ENCODE measurements around the gene TMEM236.

Gene TMEM236

DNA sequence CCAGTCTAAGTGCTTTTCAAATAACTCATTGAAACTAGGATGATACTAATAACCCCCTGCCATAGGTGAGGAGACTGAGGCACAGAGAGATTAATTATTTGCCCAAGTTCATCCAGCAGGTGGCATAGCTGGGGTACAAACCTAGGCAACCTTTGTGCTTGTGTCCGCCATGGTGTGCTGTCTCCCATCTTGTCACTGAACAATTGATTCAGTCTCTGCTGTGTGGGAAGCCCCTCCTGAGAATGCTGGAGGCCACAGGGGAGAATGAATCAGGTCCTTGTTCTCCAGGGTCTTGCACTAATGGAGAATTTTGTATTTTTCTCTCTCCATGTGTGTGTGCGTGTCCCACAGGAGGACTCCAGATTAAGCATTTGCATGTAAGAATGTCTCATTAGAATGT is 15.8 kb upstream of the TMEM236 start:
- Histone ChIP-seq H3K4me3 (ENCODE audit: low read length) (no peak overlapping the region), H2AFZ (ENCODE audit: low read length) (no peak overlapping the region), H3K9ac (ENCODE audit: low read length) (no peak overlapping the region), H3K27me3 (replicated peaks; ENCODE audit: insufficient read depth, low read length) (no peaks in the 10 kb centered on the region), H3K36me3 (replicated peaks; ENCODE audit: insufficient read depth, low read length) (no peaks in the 10 kb centered on the region), H3K79me2 (ENCODE audit: low read length) (no peaks in the 10 kb centered on the region), H3K4me2 (ENCODE audit: low read depth, low read length) (no peak overlapping the region), H3F3A (ENCODE audit: insufficient read depth, low read length) (no peaks in the 10 kb centered on the region), H3K27ac (ENCODE audit: low read length) (no peak overlapping the region), H3K9me2 (replicated peaks; ENCODE audit: insufficient read depth, low read length) (no peaks in the 10 kb centered on the region), H3K9me3 (replicated peaks; ENCODE audit: insufficient read depth, low read length) (no peaks in the 10 kb centered on the region), H3K4me1 (ENCODE audit: low read length) (peaks cover 9% of the 10 kb centered on the region), H4K20me1 (ENCODE audit: insufficient read depth, low read length) (no peaks in the 10 kb centered on the region)
- no peak for TF ChIP-seq EZH2 (optimal IDR thresholded peaks at IDR 0.05; ENCODE audit: low read depth, low read length)
- TF ChIP-seq EZH2phosphoT487 (IDR thresholded peaks at IDR 0.05; ENCODE audit: low read length), result no peak
- no peak for DNase-seq

DNA sequence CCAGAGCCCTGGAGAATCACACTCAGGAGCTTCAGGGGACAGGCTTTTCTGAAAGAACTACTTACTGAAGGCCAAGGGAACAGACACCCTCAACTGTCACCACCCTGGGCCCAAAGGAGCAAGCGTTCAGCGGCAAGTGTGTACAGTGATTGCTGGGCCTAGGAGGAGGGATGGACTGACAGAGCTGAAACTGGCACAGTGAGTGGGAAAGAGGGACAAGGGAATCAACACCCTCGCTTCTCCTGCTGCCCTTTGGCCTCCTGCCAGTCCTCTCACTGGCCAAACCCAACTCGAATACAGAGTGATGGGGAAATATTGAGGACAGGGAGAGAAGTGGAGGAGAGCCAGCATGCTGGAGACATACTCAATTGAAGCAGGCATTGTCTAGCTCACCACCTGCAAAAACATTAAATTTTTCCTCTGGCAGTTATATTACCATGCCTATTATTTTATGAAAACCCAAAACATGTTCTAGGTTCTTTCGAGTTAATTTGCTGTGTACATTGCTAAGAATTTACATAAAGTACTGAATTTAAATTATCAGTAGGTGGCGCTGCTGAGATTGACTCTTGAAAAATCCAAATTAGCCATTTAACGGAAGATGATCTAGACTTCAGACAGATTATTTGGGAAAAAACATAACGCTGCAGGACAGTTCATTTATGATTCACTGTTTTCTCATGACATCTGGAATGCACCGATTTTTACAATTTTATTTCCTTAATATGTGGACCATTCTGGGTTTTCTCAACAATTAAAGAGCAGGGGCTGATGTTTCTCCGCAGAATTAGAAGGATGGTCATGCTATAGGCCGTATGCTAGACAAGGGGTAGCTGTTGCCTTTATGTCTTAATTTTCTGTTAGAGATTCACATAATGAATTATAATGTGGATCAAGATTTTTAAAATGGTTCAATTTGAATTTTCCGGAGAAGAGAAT is 14.7 kb upstream of the TMEM236 start:
- H3K9me2 ChIP-seq (replicated peaks; ENCODE audit: insufficient read depth, low read length), result no peaks in the 10 kb centered on the region
- no peak overlapping the region for H2AFZ ChIP-seq (ENCODE audit: low read length)
- H3K4me3 ChIP-seq (ENCODE audit: low read length), result no peak overlapping the region
- no peaks in the 10 kb centered on the region for H3K36me3 ChIP-seq (replicated peaks; ENCODE audit: insufficient read depth, low read length)
- no peaks in the 10 kb centered on the region for H4K20me1 ChIP-seq (ENCODE audit: insufficient read depth, low read length)
- peak; percentile 55 for DNase-seq
- no peaks in the 10 kb centered on the region for H3K9me3 ChIP-seq (replicated peaks; ENCODE audit: insufficient read depth, low read length)
- H3K27ac ChIP-seq (ENCODE audit: low read length), result no peak overlapping the region
- no peak overlapping the region for H3K4me2 ChIP-seq (ENCODE audit: low read depth, low read length)
- no peak overlapping the region for H3K9ac ChIP-seq (ENCODE audit: low read length)
- peaks cover 9% of the 10 kb centered on the region for H3K4me1 ChIP-seq (ENCODE audit: low read length)
- no peak for TF ChIP-seq EZH2phosphoT487 (IDR thresholded peaks at IDR 0.05; ENCODE audit: low read length)
- TF ChIP-seq, protein P1, sequence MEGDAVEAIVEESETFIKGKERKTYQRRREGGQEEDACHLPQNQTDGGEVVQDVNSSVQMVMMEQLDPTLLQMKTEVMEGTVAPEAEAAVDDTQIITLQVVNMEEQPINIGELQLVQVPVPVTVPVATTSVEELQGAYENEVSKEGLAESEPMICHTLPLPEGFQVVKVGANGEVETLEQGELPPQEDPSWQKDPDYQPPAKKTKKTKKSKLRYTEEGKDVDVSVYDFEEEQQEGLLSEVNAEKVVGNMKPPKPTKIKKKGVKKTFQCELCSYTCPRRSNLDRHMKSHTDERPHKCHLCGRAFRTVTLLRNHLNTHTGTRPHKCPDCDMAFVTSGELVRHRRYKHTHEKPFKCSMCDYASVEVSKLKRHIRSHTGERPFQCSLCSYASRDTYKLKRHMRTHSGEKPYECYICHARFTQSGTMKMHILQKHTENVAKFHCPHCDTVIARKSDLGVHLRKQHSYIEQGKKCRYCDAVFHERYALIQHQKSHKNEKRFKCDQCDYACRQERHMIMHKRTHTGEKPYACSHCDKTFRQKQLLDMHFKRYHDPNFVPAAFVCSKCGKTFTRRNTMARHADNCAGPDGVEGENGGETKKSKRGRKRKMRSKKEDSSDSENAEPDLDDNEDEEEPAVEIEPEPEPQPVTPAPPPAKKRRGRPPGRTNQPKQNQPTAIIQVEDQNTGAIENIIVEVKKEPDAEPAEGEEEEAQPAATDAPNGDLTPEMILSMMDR (IDR thresholded peaks at IDR 0.05; ENCODE audit: low read length), result peak; percentile 61
- H3F3A ChIP-seq (ENCODE audit: insufficient read depth, low read length), result no peaks in the 10 kb centered on the region
- no peaks in the 10 kb centered on the region for H3K79me2 ChIP-seq (ENCODE audit: low read length)
- no peaks in the 10 kb centered on the region for H3K27me3 ChIP-seq (replicated peaks; ENCODE audit: insufficient read depth, low read length)

DNA sequence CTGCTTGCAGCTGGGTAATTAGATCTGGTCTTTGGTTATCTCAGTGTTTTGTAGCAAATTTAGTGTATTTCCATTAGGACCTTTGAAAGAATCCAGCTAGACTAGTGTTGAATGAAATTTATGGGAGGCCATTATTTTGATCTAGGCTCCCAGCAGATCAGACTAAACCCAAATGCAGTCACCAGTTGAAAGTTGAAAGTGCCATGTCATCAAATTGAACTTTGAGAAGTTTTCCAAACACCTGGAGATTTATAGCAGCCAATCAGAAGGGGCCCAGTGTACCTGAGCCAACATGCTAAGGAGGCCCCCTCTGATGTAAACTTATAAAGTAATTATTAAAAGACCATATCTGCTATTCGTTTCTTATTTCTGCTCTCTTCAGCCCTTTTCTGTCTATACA is 11.3 kb upstream of the TMEM236 start:
- Histone ChIP-seq H3F3A (ENCODE audit: insufficient read depth, low read length) (peaks cover 4% of the 10 kb centered on the region; the same call in 1 of the 2 replicates), H3K4me1 (ENCODE audit: low read length) (peaks cover 24% of the 10 kb centered on the region), H3K9ac (ENCODE audit: low read length) (no peak overlapping the region), H4K20me1 (ENCODE audit: insufficient read depth, low read length) (no peaks in the 10 kb centered on the region), H3K36me3 (replicated peaks; ENCODE audit: insufficient read depth, low read length) (no peaks in the 10 kb centered on the region), H3K4me2 (ENCODE audit: low read depth, low read length) (no peak overlapping the region), H2AFZ (ENCODE audit: low read length) (no peak overlapping the region), H3K27ac (ENCODE audit: low read length) (no peak overlapping the region), H3K27me3 (replicated peaks; ENCODE audit: insufficient read depth, low read length) (no peaks in the 10 kb centered on the region), H3K9me3 (replicated peaks; ENCODE audit: insufficient read depth, low read length) (no peaks in the 10 kb centered on the region), H3K9me2 (replicated peaks; ENCODE audit: insufficient read depth, low read length) (no peaks in the 10 kb centered on the region), H3K4me3 (ENCODE audit: low read length) (no peak overlapping the region), H3K79me2 (ENCODE audit: low read length) (no peaks in the 10 kb centered on the region)
- no peak for DNase-seq
- TF ChIP-seq EZH2 (optimal IDR thresholded peaks at IDR 0.05; ENCODE audit: low read depth, low read length), result no peak

- H3K27me3 ChIP-seq (replicated peaks; ENCODE audit: insufficient read depth, low read length), result no peaks in the 10 kb centered on the region
- H3K36me3 ChIP-seq (replicated peaks; ENCODE audit: insufficient read depth, low read length), result no peaks in the 10 kb centered on the region
- peak; percentile 67 for DNase-seq
- no peak overlapping the region for H3K9ac ChIP-seq (ENCODE audit: low read length)
- H3K9me3 ChIP-seq (replicated peaks; ENCODE audit: insufficient read depth, low read length), result no peaks in the 10 kb centered on the region
- H3K4me3 ChIP-seq (ENCODE audit: low read length), result peak overlapping the region; percentile 21; the same call in 1 of the 2 replicates
- H3K79me2 ChIP-seq (ENCODE audit: low read length), result no peaks in the 10 kb centered on the region
- H4K20me1 ChIP-seq (ENCODE audit: insufficient read depth, low read length), result no peaks in the 10 kb centered on the region
- peaks cover 24% of the 10 kb centered on the region for H3K4me1 ChIP-seq (ENCODE audit: low read length)
- peak overlapping the region; percentile 54; the same call in 1 of the 2 replicates for H2AFZ ChIP-seq (ENCODE audit: low read length)
- H3K4me2 ChIP-seq (ENCODE audit: low read depth, low read length), result peak overlapping the region; percentile 38; the same call in 1 of the 2 replicates
- H3K27ac ChIP-seq (ENCODE audit: low read length), result no peak overlapping the region
- H3F3A ChIP-seq (ENCODE audit: insufficient read depth, low read length), result peaks cover 4% of the 10 kb centered on the region; the same call in 1 of the 2 replicates
- no peaks in the 10 kb centered on the region for H3K9me2 ChIP-seq (replicated peaks; ENCODE audit: insufficient read depth, low read length)
- TF ChIP-seq, protein P1 (IDR thresholded peaks at IDR 0.05; ENCODE audit: low read length), result peak; percentile 66
- TF ChIP-seq EZH2phosphoT487 (IDR thresholded peaks at IDR 0.05; ENCODE audit: low read length) (no peak), EZH2 (optimal IDR thresholded peaks at IDR 0.05; ENCODE audit: low read depth, low read length) (no peak)
Observed at GRCh38 chr10:17742918-17743317, 9.1 kb upstream of the TMEM236 start.

Data from MM.1S (cell line).